NCI-H2107 treated with DMSO at 0.1 percent for 48 hours (cell line): ENCODE measurements around the gene SLC6A11.

Experiments
- DNase-seq: peaks from one replicate; lab custom pipeline; 2025; ENCODE audit not compliant: unreplicated experiment; lab: John Stamatoyannopoulos, UW

SLC6A11 gene

DNA sequence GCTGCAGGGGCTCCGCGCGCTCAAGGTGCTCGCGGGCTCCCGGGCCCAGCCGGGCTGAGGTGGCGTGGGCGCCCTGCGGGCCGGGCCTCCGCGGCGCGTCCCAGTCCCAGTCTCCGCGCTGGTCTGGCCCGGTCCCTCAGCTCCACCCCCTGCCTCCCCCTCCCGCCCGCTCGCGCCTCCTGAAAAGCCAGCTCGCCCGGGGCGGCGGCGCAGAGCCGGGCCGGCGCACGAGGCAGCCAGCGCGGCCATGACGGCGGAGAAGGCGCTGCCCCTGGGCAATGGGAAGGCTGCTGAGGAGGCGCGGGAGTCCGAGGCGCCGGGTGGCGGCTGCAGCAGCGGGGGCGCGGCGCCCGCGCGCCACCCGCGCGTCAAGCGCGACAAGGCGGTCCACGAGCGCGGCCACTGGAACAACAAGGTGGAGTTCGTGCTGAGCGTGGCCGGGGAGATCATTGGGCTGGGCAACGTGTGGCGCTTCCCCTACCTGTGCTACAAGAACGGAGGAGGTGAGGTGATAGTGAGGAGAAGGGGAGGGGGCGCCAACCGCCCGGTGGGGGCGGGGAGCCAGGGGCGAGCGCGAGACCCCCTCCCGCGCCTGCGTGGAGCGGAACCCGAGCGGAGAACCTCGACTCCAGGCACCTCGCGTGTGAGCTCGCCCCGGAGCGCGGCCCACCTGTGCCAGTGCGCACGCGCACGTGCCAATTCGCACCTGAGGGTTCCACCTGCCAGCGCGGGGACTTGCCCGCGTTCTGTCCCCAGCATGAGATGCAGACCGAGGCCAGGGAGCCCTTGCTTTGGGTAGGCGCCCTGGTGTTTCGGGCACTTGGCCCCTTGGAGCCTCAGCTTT lies at the start of gene SLC6A11:
Gene SLC6A11, plus strand, starts transcription at position 210 of the 844 bp plus-strand sequence. Its CDS starts 38 bp downstream, at position 248.
- no peak for DNase-seq

- no peak for DNase-seq
Observed at GRCh38 chr3:10768708-10769394, 47.2 kb upstream of the SLC6A11 start.

- no peak for DNase-seq
Observed at GRCh38 chr3:10770547-10770946, 45.5 kb upstream of the SLC6A11 start.

DNA sequence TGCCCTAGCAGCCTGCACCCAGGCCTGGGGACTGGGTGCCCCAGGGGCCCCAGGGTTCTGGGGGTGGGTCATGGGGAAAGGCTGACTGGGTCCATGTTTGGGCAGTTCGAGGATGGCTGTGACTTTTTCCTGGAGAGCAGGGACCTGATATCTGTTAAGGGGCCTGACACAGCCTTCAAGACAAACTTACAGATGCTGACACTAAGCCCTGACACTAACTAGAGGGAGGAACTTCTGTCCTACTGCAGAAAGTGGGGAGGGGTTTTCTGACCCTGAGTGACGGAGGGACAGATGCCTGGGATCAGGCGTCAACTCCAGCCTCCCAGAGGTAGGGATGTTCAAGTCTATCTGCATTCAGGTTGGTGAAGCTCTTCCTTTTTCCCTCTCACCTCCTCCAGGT lies 45.0 kb upstream of the SLC6A11 start:
- DNase-seq = no peak

DNA sequence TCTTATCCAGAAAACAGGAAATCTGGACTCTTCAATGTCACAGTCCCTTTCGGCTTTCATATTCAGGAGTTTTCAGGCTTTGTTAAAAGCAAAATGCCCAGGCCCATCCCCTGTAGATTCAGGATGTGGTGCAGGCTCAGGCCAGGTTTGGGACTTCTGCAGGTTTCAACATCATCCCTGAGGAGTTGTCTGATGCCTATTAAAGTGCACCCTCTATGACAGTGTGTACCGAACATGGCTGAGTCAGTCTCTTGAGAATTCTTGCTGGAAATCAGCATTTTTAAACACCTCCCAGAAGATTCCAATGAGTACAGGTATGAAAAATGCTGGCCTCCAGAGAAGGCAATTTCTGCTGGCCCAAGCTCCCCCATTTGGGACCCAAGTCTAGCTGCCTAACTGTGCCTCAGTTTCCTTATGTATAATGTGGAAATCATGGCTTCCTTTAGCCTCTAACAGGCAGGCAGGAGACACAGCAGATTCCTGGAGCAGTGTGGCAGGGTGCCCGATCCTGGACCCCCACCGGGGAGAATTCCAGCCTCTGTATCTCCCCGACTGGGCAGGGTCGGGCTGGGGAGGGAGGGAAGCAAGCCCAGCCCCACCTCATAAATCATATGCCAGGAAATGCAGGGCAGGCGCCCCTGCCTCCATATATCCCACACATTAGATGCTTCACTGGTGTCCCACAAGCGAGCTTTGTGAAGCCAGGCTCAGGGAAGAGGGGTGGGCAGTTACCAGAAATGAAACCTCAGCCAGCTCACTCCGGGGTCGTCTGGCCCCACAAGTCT lies 44.4 kb upstream of the SLC6A11 start:
- no peak for DNase-seq

DNA sequence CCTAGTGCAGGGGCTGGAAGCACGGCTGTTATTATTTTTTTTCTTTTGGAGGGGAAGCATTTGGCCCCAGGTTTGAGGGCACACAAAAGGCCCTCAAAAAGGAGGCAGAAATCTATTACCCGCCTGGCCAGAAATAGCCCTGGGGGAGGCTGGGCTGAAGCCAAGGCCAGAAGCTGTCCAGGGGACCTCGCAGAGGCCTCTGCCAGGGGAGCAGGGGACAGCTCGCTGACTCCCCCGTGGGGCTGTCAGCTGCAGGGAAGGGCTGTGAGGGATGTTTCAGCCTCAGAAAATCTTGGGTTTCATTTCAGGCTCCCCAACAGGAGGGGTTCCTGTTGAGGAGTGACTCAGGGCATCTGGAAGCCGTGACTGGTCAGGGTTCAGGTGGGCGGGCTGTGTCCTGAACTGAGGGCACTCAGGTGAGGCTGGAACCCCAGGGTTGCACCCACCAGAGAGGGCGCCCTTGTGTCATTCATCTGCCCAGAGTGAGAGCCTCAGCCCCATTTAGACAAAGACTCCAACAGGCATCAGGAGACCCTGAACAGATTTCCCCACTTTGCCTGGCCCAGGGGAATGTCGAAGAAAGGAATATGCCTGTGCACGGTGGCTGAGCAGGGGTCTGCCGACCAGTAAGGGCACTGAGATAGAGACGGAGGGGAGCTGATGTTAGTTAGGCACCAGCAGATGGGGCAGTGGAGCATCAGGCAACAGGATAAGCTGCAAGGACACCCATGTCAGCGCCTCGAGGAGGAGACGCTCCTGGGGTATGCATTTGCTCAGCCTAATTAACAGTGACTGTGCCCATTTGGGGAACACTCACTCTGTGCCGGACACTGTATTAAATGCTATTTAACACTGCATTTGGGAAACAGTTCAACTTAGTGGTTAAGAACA lies 43.5 kb upstream of the SLC6A11 start:
- no peak for DNase-seq

- no peak for DNase-seq
Observed at GRCh38 chr3:10774129-10774670, 41.8 kb upstream of the SLC6A11 start.

DNA sequence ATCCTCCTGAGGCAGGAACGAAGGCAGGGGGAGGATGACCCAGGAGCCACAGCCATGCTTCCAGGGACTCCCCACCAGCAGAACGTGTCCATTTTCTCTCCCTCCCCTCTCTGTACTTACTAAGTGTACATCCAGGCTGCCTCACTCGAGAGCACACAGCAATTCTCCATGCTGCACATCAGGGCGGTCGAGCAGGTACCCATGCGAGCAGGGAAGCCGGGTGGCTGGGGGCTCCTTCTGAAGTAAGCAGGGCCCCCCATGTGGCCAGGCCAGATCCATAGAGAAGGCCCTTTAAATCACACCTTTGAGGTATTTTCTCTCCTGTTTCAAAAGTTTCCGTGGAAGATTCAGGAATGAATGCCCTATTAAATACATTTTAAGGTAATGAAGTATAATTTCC lies 41.2 kb upstream of the SLC6A11 start:
- no peak for DNase-seq

- no peak for DNase-seq
Observed at GRCh38 chr3:10775259-10775658, 40.8 kb upstream of the SLC6A11 start.

DNA sequence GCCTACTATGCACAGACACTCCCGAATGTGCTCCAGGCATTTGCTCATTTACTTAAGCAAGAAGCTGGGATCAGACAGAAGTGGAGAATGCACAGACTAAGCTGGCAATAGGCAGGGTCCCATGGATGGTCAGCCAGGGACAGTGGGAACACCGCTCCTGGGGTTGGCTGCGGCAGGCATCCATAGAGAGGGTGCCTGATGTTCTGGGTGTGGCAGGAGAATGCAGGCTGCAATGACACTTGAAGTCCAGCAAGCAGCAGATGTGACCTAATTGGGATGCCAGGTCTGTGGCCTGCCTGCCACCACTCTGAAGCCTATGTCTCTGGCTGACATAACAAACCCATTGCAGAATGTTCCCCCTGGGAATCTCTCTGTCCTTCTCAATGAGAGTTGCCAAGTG lies 40.2 kb upstream of the SLC6A11 start:
- DNase-seq = no peak

- no peak for DNase-seq
Observed at GRCh38 chr3:10777627-10778026, 38.4 kb upstream of the SLC6A11 start.

DNA sequence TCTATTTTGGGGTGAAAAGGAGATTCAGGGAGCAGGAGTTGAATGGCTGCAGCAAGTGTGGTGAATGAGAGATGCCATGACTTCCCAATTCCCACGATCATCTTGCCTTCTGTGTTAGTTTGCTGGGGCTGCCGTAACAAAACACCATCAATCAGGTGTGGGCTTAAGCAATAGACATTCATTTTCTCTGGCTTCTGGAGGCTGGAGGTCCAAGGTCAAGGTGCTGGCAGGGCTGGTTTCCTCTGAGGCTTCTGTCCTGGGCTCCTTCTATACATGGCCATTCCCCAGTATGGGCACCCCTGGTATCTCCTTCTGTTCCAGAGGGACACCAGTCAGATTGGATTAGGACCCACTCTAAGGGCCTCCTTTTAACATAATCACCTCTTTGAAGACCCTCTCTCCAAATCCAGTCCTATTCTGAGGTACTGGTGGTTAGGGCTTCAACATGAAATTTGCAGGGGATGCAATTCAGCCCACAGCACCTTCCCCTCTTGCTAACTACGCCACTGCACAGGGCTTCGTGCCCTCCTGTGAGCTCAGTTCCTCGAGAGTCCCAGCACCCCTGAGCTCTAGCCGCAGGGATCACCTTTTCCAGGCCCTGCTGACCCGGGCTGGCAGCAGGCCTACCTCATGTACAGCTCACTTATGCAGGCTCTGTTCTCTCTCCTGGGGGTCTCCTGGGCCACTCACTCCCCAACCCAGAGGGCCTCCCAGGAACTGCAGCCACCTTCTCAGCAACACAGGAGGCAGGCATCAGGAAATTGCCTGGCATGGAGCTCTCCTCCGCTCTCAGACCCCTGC lies 37.3 kb upstream of the SLC6A11 start:
- no peak for DNase-seq

- DNase-seq = no peak
Observed at GRCh38 chr3:10779293-10779805, 36.7 kb upstream of the SLC6A11 start.

- DNase-seq = no peak
Observed at GRCh38 chr3:10780243-10780642, 35.8 kb upstream of the SLC6A11 start.

GRCh38 chr3:10780922-10781321 lies 35.1 kb upstream of the SLC6A11 start:
- DNase-seq = no peak

DNA sequence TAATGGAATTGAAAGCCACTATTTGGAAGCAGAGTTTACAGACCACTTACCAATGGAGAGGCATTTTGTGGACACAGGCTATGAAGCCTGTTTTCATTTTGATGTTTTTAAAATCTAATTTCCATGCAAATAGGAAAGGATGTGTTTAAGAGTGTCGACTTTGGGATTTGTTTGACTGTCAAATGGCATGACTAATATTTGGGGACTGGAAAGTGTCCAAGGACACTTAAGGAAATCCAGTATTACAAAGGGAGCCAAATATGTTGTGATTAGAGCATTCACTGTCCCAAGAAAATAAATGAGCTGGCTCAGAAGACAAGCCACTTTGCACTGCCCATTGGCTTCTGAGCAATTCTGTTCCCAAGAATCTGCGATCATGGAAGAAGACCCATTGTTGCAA lies 34.0 kb upstream of the SLC6A11 start:
- DNase-seq = no peak

- no peak for DNase-seq
Observed at GRCh38 chr3:10783360-10784351, 32.4 kb upstream of the SLC6A11 start.

GRCh38 chr3:10786640-10787039 lies 29.4 kb upstream of the SLC6A11 start:
- no peak for DNase-seq
